HepG2 (cell line): ENCODE measurements around the gene ELOVL5. TPM values are rescaled to one million over a fixed set of nuclear protein-coding genes. Genes with fewer than 3 reads are reported as not detected.
A peak's percentile ranks its signal among the peaks of the same experiment; 100 is the strongest.

ENCODE experiments used
- ATAC-seq: fragments of 200-7000 bp; cut with Tn5 transposase; 3 replicates; pipeline ENCODE4 v1.9.1; 2020; ENCODE audit warnings: mild to moderate bottlenecking, moderate library complexity
- BruUV-seq: library from RNA; stranded (reverse); fragments of 400-500 nt; replicated peaks from 2 replicates; lab custom pipeline; 2021; lab: Mats Ljungman, UMichigan
- CTCF ChIA-PET: fragments of 300-600 bp; formaldehyde crosslinking; extraction: SDS; loops from one replicate; lab custom pipeline; 2021; ENCODE audit warnings: low total read pairs, inconsistent platforms, low intra/inter-chr PET ratio; lab: Yijun Ruan, JAX
- POLR2A ChIA-PET: fragments of 350-600 bp; sonication (Branson Sonifier 250); formaldehyde crosslinking; loops from one replicate; lab custom pipeline; 2020; ENCODE audit warnings: antibody characterized with exemption, inconsistent platforms; lab: Yijun Ruan, JAX
- DNase-seq: peaks from one replicate; pipeline ENCODE4 v3.0.0-alpha.2; 2015; ENCODE audit warnings: low spot score
- FAIRE-seq: peaks from 3 replicates; lab custom pipeline; 2011; peaks lifted over from hg19 to GRCh38; lab: Jason Lieb, UNC
- H2AFZ ChIP-seq: one replicate; pipeline ENCODE4 v1.6.1; 2011; ENCODE audit warnings: low read length, inconsistent platforms
- H3K27ac ChIP-seq: fragments of 300-600 bp; 3 replicates; pipeline ENCODE4 v1.8.0; 2011; ENCODE audit warnings: mixed run types, mild to moderate bottlenecking, mixed read lengths, low read length, inconsistent platforms; ENCODE audit not compliant: insufficient read depth; ENCODE audit errors: extremely low read length
- H3K27me3 ChIP-seq, 2 experiments: fragments of 200-600 bp in 1 of 2; 2 replicates in 1 of 2; 3 replicates in 1 of 2; pipeline versions ENCODE4 v1.6.0 to v1.8.0; 2011; ENCODE audit warnings: low read length in 2 of 2, mild to moderate bottlenecking in 2 of 2, moderate library complexity in 2 of 2, inconsistent platforms in 1 of 2; ENCODE audit not compliant: insufficient read depth in 2 of 2, control insufficient read depth in 1 of 2
- H3K36me3 ChIP-seq, 2 experiments: fragments of 200-600 bp in 1 of 2; replicated peaks in 1 of 2; 2 replicates in 1 of 2; 3 replicates in 1 of 2; pipeline versions ENCODE4 v1.5.1 to v1.8.0; 2011; ENCODE audit warnings: low read length in 2 of 2, inconsistent platforms in 1 of 2; ENCODE audit not compliant: insufficient read depth in 2 of 2, control insufficient read depth in 1 of 2
- H3K4me1 ChIP-seq: 2 replicates; pipeline ENCODE4 v1.5.1; 2012; ENCODE audit warnings: low read length, inconsistent platforms; ENCODE audit not compliant: insufficient read depth
- H3K4me2 ChIP-seq: 2 replicates; pipeline ENCODE4 v1.6.0; 2011; ENCODE audit warnings: low read depth, low read length, inconsistent platforms
- H3K4me3 ChIP-seq, 3 experiments: fragments of 200-600 bp in 1 of 3; sonication (generic), shearing (Covaris generic) in 1 of 3; replicated peaks in 1 of 3; 2 replicates each; pipeline ENCODE4 v1.5.1; 2011 to 2016; ENCODE audit warnings: low read length in 3 of 3, inconsistent platforms in 2 of 3, low read depth in 2 of 3, mild to moderate bottlenecking in 2 of 3, control low read depth in 1 of 3, mixed read lengths in 1 of 3; ENCODE audit not compliant: insufficient read depth in 1 of 3
- H3K79me2 ChIP-seq: one replicate; pipeline ENCODE4 v1.6.1; 2011; ENCODE audit warnings: low read length, inconsistent platforms; ENCODE audit not compliant: insufficient read depth
- H3K9ac ChIP-seq: 2 replicates; pipeline ENCODE4 v1.6.0; 2011; ENCODE audit warnings: mild to moderate bottlenecking, low read depth, low read length, inconsistent platforms; ENCODE audit not compliant: insufficient read depth
- H3K9me3 ChIP-seq: 2 replicates; pipeline ENCODE4 v1.5.1; 2012; ENCODE audit warnings: mild to moderate bottlenecking, low read length
- H4K20me1 ChIP-seq: 2 replicates; pipeline ENCODE4 v1.6.0; 2011; ENCODE audit warnings: inconsistent platforms, mild to moderate bottlenecking, low read length, moderate library complexity; ENCODE audit not compliant: insufficient read depth
- DMAP1 ChIP-seq: IDR thresholded peaks from 2 replicates; pipeline ENCODE4 v1.6.1; 2016
- FOXO4 ChIP-seq: sonication (generic); formaldehyde crosslinking; conservative IDR thresholded peaks from 2 replicates; pipeline ENCODE4 v1.8.1; 2023; ENCODE audit warnings: missing genetic modification reagents
- GTF3A ChIP-seq: sonication (generic); formaldehyde crosslinking; conservative IDR thresholded peaks from 2 replicates; pipeline ENCODE4 v1.4.0; 2020; ENCODE audit warnings: mild to moderate bottlenecking, missing genetic modification reagents
- HNRNPUL1 ChIP-seq: fragments of 200-400 bp; formaldehyde crosslinking; IDR thresholded peaks from 2 replicates; pipeline ENCODE4 v1.6.1; 2017; ENCODE audit warnings: low read depth, mild to moderate bottlenecking, low read length, moderate library complexity
- JUNB ChIP-seq: sonication (generic); formaldehyde crosslinking; IDR thresholded peaks from 2 replicates; pipeline ENCODE4 v1.8.0; 2022; ENCODE audit warnings: missing genetic modification reagents, mild to moderate bottlenecking, borderline replicate concordance
- MAF1 ChIP-seq: sonication (generic); formaldehyde crosslinking; IDR thresholded peaks from 2 replicates; pipeline ENCODE4 v1.5.0; 2020; ENCODE audit warnings: missing genetic modification reagents, borderline replicate concordance
- SOX13 ChIP-seq, 3 experiments: fragments of 450-650 bp in 1 of 3; sonication (generic) in 1 of 3; formaldehyde crosslinking in 1 of 3; IDR thresholded peaks in 2 of 3; conservative IDR thresholded peaks in 1 of 3; 2 replicates each; pipeline versions ENCODE4 v1.5.0 to v1.6.1; 2016 to 2020; ENCODE audit warnings: antibody characterized with exemption in 1 of 3, mild to moderate bottlenecking in 1 of 3, missing compliant biosample characterization in 1 of 3, missing genetic modification reagents in 1 of 3, moderate library complexity in 1 of 3
- SOX5 ChIP-seq: IDR thresholded peaks from 2 replicates; pipeline ENCODE4 v1.6.1; 2016; ENCODE audit warnings: borderline replicate concordance
- TRAFD1 ChIP-seq: sonication (generic); formaldehyde crosslinking; IDR thresholded peaks from 2 replicates; pipeline ENCODE4 v1.5.1; 2020; ENCODE audit warnings: missing genetic modification reagents, mild to moderate bottlenecking, borderline replicate concordance
- ZFY ChIP-seq: sonication (generic); formaldehyde crosslinking; IDR thresholded peaks from 2 replicates; pipeline ENCODE4 v1.4.0; 2020; ENCODE audit warnings: missing genetic modification reagents
- WGBS: methylation state at CpG from one replicate; pipeline ENCODE4 v1.1.6; 2017; ENCODE audit warnings: low lambda C conversion rate; 5-methylcytosine and 5-hydroxymethylcytosine counted together
- in situ Hi-C: cut with HindIII; loops from 2 replicates; pipeline ENCODE4 v1.10.0; 2017; ENCODE audit warnings: low pct_unique_long_range_greater_than_20kb; ENCODE audit not compliant: extremely low pct_ligation_motif_present
- intact Hi-C: fragments of 100-400 bp; cut with micrococcal nuclease; formaldehyde crosslinking; loops from one replicate; pipeline ENCODE4 v1.10.0; 2022; ENCODE audit not compliant: unreplicated experiment
- polyA plus RNA-seq, 8 experiments: library from polyadenylated mRNA; depleted of rRNA in 3 of 8; stranded (reverse) in 7 of 8; unstranded in 1 of 8; fragments of >200 nt; fragmentation: Illumina TruSeq in 4 of 8; extraction: Trizol in 4 of 8; gene quantifications; 2 replicates each; pipeline versions ENCODE4 v1.2.1 to v1.2.3, GENCODE V29; 2011 to 2016; ENCODE audit warnings: low read depth in 4 of 8, missing spikeins in 1 of 8, mixed read lengths in 1 of 8; ENCODE audit not compliant: insufficient read depth in 1 of 8
- total RNA-seq, 5 experiments: library from RNA; depleted of rRNA; stranded (reverse); fragments of >200 nt; fragmentation: Illumina TruSeq; extraction: Trizol; gene quantifications; 2 replicates each; pipeline ENCODE4 v1.2.3, GENCODE V29; 2016; ENCODE audit warnings: low read depth in 1 of 5
- TF ChIP-seq, protein P1 (sequence below): sonication (generic); formaldehyde crosslinking; IDR thresholded peaks from 2 replicates; pipeline ENCODE4 v1.5.0; 2020; ENCODE audit warnings: missing genetic modification reagents

The ELOVL5 gene
- total and polyA plus RNA-seq, 2 of the 13 experiments (the other 11 are each of a cell fraction or from before 2014, with no cell fraction given), result 50.1 to 72.4 TPM

- no peak overlapping the region for H2AFZ ChIP-seq
- intact Hi-C loops (loop anchor here (2.0 to 10.0 kb wide), 2 partner anchors 56 to 188 kb away; no protein-coding TSS in a partner anchor), in situ Hi-C loops (no loop called here)
- ChIA-PET CTCF (no interaction called here), POLR2A (interaction anchor here (1.8 kb wide), 1 partner anchor 57 kb away, joined by 10 read pairs; no protein-coding TSS in a partner anchor)
- no peak for TF ChIP-seq GTF3A (CRISPR knock-in tag)
- TF ChIP-seq TRAFD1 (CRISPR knock-in tag), result no peak
- TF ChIP-seq FOXO4 (CRISPR knock-in tag), result no peak
- TF ChIP-seq MAF1, result no peak
- TF ChIP-seq DMAP1 (CRISPR knock-in tag), result no peak
- no peak for TF ChIP-seq ZFY (CRISPR knock-in tag)
- TF ChIP-seq, protein P1, sequence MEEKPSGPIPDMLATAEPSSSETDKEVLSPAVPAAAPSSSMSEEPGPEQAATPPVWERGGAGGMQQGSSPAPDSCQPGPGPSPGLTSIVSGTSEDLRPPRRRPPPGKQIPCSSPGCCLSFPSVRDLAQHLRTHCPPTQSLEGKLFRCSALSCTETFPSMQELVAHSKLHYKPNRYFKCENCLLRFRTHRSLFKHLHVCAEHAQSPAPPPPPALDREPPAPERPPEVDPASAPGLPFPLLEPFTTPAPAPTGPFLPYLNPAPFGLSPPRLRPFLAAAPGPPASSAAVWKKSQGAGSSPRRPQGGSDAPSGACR (CRISPR knock-in tag), result no peak
- TF ChIP-seq SOX13 (IDR thresholded peaks at IDR 0.05), result no peak
- peak in 1 of 2 experiments; percentile 69; a peak in 1 of 4 replicates for TF ChIP-seq SOX13 (CRISPR knock-in tag; conservative IDR thresholded peaks at IDR 0.05 in 1 of 2, IDR thresholded peaks at IDR 0.05 in 1 of 2)
- TF ChIP-seq HNRNPUL1, result no peak
- no peak for TF ChIP-seq JUNB (CRISPR knock-in tag)
- peak; percentile 61; the same call in 1 of the 2 replicates for TF ChIP-seq SOX5 (CRISPR knock-in tag)
- WGBS, result 69% methylated on average over 6 of the region's 6 CpGs
- no peak overlapping the region for H3K9ac ChIP-seq
- H3K27ac ChIP-seq, result no peak overlapping the region
- peaks cover 71% of the 10 kb centered on the region for H3K4me1 ChIP-seq
- no peaks in the 10 kb centered on the region for H3K36me3 ChIP-seq
- H4K20me1 ChIP-seq, result no peaks in the 10 kb centered on the region; the same call in 1 of the 2 replicates
- H3K4me3 ChIP-seq, result no peak overlapping the region
- DNase-seq, result peak; percentile 39
- peak; percentile 21 for FAIRE-seq
- H3K27me3 ChIP-seq, result no peaks in the 10 kb centered on the region
- no peak for ATAC-seq
- no peak overlapping the region; the same call in 1 of the 2 replicates for H3K4me2 ChIP-seq
- no peaks in the 10 kb centered on the region for H3K9me3 ChIP-seq
- no TSS peak for BruUV-seq
- peaks cover 41% of the 10 kb centered on the region for H3K79me2 ChIP-seq
These were observed 45.9 kb downstream of the ELOVL5 start for GRCh38 chr6:53302678-53303360.
